Bronchial epithelial cell (primary cell): ENCODE data around the gene NMNAT2. TPM values are rescaled to one million over a fixed set of nuclear protein-coding genes. Genes with fewer than 3 reads are reported as not detected.

ENCODE experiments used
- DNase-seq: peaks from one replicate; pipeline ENCODE4 v3.0.0-alpha.2; 2010; ENCODE audit warnings: low read depth
- FAIRE-seq: peaks from 2 replicates; lab custom pipeline; 2011; peaks lifted over from hg19 to GRCh38; lab: Jason Lieb, UNC
- H3K27me3 ChIP-seq: 2 replicates; pipeline ENCODE4 v1.5.1; 2011; ENCODE audit warnings: low read length; ENCODE audit not compliant: control insufficient read depth, insufficient read depth
- H3K36me3 ChIP-seq: 2 replicates; pipeline ENCODE4 v1.5.1; 2011; ENCODE audit warnings: low read length; ENCODE audit not compliant: control insufficient read depth, insufficient read depth
- H3K4me3 ChIP-seq: 2 replicates; pipeline ENCODE4 v1.5.1; 2011; ENCODE audit warnings: mild to moderate bottlenecking, low read depth, low read length, control low read depth
- total RNA-seq: library from RNA; depleted of rRNA; stranded (reverse); fragments of >200 nt; gene quantifications from 2 replicates; pipeline ENCODE4 v1.2.1, GENCODE V29; 2014
- TF ChIP-seq, protein P1 (sequence below): IDR thresholded peaks from 2 replicates; pipeline ENCODE4 v1.5.1; 2011; ENCODE audit warnings: mild to moderate bottlenecking, moderate library complexity, low read length, control low read depth, inconsistent platforms; ENCODE audit not compliant: insufficient read depth, severe bottlenecking

The NMNAT2 gene
- under 0.01 and 0.26 TPM in 2 replicates for total RNA-seq

DNA sequence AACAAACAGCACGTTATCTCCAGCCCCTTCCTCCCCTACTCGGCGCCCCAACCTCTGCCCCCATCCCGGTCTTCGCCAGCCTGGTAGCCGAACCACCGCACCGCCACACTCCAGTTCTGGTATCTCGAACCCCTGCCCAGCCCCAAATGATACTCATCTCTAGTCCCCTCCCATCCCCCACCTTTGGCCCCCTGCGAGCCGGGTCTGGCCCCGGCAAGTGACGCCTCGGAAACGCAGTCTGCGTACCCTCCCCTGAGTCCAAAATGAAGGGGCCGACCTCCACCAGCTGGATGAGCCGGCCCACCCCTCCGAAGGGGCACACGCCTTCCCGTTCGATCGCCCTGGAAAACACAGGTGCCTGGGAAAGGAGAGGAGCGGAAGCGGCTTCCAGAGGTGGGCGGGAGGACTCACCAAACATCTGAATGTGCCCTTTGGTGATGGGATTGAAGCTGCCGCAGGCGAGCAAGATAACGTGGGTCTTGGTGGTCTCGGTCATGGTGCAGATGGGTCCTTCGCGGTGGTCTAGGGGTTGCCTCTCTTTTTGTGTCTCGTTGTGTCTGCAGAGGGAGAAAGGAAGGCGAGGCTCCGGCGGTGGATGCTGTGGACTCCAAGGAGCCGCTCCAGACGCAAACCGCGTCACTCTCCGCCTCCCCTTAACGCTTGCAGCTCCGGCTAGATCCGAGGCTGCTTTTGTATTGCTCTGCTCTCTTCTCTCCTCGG, at the start of gene NMNAT2:
Gene NMNAT2, minus strand, starts transcription at position 609 of the 720 bp plus-strand sequence. Its CDS starts 113 bp downstream, at position 496.
- no peak for FAIRE-seq
- DNase-seq, result peak; percentile 12
- Histone ChIP-seq H3K4me3 (peak within 1 kb of the TSS; percentile 2), H3K27me3 (peaks cover 17% of the 10 kb centered on the region), H3K36me3 (no peaks in the 10 kb centered on the region)
- TF ChIP-seq, protein P1, sequence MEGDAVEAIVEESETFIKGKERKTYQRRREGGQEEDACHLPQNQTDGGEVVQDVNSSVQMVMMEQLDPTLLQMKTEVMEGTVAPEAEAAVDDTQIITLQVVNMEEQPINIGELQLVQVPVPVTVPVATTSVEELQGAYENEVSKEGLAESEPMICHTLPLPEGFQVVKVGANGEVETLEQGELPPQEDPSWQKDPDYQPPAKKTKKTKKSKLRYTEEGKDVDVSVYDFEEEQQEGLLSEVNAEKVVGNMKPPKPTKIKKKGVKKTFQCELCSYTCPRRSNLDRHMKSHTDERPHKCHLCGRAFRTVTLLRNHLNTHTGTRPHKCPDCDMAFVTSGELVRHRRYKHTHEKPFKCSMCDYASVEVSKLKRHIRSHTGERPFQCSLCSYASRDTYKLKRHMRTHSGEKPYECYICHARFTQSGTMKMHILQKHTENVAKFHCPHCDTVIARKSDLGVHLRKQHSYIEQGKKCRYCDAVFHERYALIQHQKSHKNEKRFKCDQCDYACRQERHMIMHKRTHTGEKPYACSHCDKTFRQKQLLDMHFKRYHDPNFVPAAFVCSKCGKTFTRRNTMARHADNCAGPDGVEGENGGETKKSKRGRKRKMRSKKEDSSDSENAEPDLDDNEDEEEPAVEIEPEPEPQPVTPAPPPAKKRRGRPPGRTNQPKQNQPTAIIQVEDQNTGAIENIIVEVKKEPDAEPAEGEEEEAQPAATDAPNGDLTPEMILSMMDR, result no peak

DNA sequence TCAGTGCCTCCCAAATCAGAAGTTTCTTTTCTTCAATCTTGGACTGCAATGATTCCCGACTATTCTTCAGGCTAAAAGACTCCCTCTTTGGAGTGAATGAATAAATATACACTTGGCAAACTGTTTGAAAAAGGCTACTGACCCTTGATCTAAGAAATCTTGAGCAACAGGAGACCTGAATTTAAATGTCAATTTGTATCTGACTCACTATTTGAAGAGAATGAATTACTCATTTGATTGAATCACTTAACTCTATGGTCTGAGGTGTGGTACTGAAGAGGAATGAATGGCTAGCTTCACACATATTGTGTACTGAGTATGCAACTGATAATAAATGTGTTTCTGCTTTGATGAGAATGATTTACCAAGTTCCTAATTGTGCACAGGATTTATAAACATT, 49.5 kb upstream of the NMNAT2 start:
- FAIRE-seq, result no peak
- peak; percentile 94 for DNase-seq
- H3K36me3 ChIP-seq, result no peaks in the 10 kb centered on the region
- TF ChIP-seq, protein P1, result no peak
- no peaks in the 10 kb centered on the region for H3K27me3 ChIP-seq
- no peak overlapping the region for H3K4me3 ChIP-seq

DNA sequence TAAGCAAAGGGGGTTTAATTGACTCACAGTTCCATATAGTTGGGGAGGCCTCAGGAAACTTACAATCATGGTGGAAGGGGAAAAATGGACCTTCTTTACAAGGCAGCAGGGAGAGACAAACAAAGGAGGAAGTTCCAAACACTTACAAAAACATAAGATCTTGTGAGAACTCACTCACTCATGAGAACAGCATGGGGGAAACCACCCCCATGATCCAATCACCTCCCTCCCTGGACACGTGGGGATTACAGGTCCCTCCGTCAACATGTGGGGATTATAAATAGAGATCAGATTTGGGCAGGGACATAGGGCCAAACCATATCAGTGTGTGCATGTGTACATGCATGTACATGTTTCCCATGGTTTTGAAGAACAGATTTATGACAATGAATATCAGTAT, 48.6 kb upstream of the NMNAT2 start:
- Histone ChIP-seq H3K27me3 (no peaks in the 10 kb centered on the region), H3K36me3 (no peaks in the 10 kb centered on the region), H3K4me3 (no peak overlapping the region)
- TF ChIP-seq, protein P1, result no peak
- FAIRE-seq (no peak), DNase-seq (no peak)

DNA sequence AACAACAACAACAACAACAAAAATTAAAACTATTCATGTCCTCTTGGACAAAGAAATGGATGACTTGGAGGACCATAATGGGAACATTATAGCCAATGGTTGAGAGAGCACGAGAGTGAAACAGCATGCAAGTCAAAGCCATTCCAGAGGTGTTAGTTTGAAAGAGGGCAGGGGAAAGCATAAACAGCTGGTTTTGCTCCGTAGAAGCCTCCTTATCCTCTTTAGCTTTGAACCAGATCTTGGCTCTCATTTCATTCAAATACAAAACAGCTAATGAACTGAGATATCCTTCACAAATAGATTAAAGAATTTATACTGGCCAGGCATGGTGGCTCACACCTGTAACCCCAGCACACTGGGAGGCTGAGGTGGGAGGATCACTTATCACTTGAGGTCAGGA, 45.4 kb upstream of the NMNAT2 start:
- Histone ChIP-seq H3K27me3 (no peaks in the 10 kb centered on the region), H3K36me3 (no peaks in the 10 kb centered on the region), H3K4me3 (no peak overlapping the region)
- TF ChIP-seq, protein P1, result no peak
- DNase-seq (no peak), FAIRE-seq (no peak)

DNA sequence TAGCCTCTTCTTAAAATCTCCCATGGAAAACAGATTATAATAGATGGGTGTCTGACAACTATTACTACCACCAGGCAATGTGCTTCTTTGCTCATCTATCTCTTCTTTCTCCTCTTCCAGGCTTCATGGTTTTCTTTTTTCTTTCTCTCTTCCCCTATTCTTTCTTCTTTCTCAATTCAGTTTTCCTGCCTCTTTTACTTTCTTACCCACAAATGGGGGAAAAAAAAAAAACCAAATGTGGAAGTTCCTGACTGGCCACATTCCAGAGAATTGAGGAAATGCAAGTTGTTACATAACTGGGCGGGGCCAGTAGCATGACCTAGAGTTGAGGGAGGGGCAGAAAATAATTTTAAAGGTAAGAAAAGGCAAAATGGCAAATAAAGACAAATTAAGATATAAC, 43.2 kb upstream of the NMNAT2 start:
- no peak for FAIRE-seq
- DNase-seq, result peak; percentile 85
- H3K36me3 ChIP-seq, result no peaks in the 10 kb centered on the region
- no peak overlapping the region for H3K4me3 ChIP-seq
- no peaks in the 10 kb centered on the region for H3K27me3 ChIP-seq
- TF ChIP-seq, protein P1, result no peak

DNA sequence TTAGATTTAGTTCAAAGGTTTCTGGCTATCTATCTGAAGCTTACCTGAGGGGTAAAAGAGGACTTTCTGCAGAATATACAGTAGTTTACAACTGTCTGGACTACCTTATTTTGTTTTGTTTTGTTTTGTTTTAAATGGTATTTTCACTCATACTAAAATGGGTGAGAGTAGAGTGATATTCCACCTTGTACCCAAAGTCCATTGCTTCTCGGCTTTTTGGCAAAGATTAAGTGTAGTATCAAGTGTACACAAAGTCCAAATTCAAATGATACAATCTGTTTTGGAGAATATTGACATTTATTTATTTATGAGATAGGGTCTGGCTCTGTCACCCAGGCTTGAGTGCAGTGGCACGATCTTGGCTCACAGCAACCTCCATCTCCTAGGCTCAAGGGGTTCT, 42.4 kb upstream of the NMNAT2 start:
- no peaks in the 10 kb centered on the region for H3K36me3 ChIP-seq
- DNase-seq (no peak), FAIRE-seq (no peak)
- H3K27me3 ChIP-seq, result no peaks in the 10 kb centered on the region
- H3K4me3 ChIP-seq, result no peak overlapping the region
- TF ChIP-seq, protein P1, result no peak
